SU-DHL-6 (cell line): Measurements from ENCODE around the gene GREM1.

ENCODE experiments used
- CTCF ChIP-seq: fragments of 200-600 bp; sonication (generic); IDR thresholded peaks from one replicate; pipeline ENCODE4 v1.5.1; 2017; ENCODE audit warnings: antibody characterized with exemption, mild to moderate bottlenecking, low read length, moderate library complexity; ENCODE audit not compliant: insufficient read depth, poor library complexity, severe bottlenecking
- EZH2phosphoT487 ChIP-seq: fragments of 200-600 bp; sonication (generic), shearing (Covaris generic); conservative IDR thresholded peaks from 2 replicates; pipeline ENCODE4 v1.6.1; 2018; ENCODE audit warnings: mild to moderate bottlenecking, antibody characterized with exemption, low read length, moderate library complexity, mixed read lengths

GRCh38 chr15:32722136-32722535, 4.3 kb downstream of the GREM1 start:
- no peak for TF ChIP-seq CTCF
- no peak for TF ChIP-seq EZH2phosphoT487
